HL-60 (cell line): ENCODE data around the gene BLM.

Experiments
- DNase-seq, 2 experiments: peaks; one replicate each; pipeline ENCODE4 v3.0.0-alpha.2; 2010 to 2020; ENCODE audit warnings: low read depth in 1 of 2, low spot score in 1 of 2
- H3K27ac ChIP-seq: fragments of 250-450 bp; sonication (Bioruptor Pico); replicated peaks from 2 replicates; pipeline ENCODE4 v1.5.1; 2020; ENCODE audit warnings: mild to moderate bottlenecking, moderate library complexity
- H3K27me3 ChIP-seq: fragments of 250-450 bp; sonication (Bioruptor Pico); 2 replicates; pipeline ENCODE4 v1.5.1; 2021; ENCODE audit warnings: mild to moderate bottlenecking, moderate library complexity; ENCODE audit not compliant: insufficient read depth, poor library complexity, severe bottlenecking
- H3K4me3 ChIP-seq: replicated peaks from 2 replicates; pipeline ENCODE4 v1.5.1; 2011; ENCODE audit warnings: mild to moderate bottlenecking, control low read depth, low read length; ENCODE audit not compliant: insufficient read depth
- CTCF ChIP-seq: IDR thresholded peaks from one replicate; pipeline ENCODE4 v1.5.1; 2011; ENCODE audit warnings: low read length, control low read depth, inconsistent platforms; ENCODE audit not compliant: insufficient read depth
- GABPA ChIP-seq: IDR thresholded peaks from 2 replicates; pipeline ENCODE4 v1.6.1; 2012; ENCODE audit warnings: low read depth
- POLR2AphosphoS5 ChIP-seq: IDR thresholded peaks from 2 replicates; pipeline ENCODE4 v1.6.1; 2012; ENCODE audit warnings: low read depth
- REST ChIP-seq: IDR thresholded peaks from 2 replicates; pipeline ENCODE4 v1.6.1; 2012; ENCODE audit warnings: low read depth; ENCODE audit not compliant: insufficient replicate concordance
- SPI1 ChIP-seq: IDR thresholded peaks from 2 replicates; pipeline ENCODE4 v1.6.1; 2012; ENCODE audit warnings: low read depth, mild to moderate bottlenecking, borderline replicate concordance

Gene BLM

GRCh38 chr15:90834626-90835025, 117.5 kb downstream of the BLM start:
- no peaks in the 10 kb centered on the region for H3K27me3 ChIP-seq
- DNase-seq = no peak
- no peak overlapping the region for H3K27ac ChIP-seq
- TF ChIP-seq GABPA (no peak), POLR2AphosphoS5 (no peak), SPI1 (no peak), CTCF (no peak), REST (no peak)
- H3K4me3 ChIP-seq = no peak overlapping the region

- no peak overlapping the region for H3K27ac ChIP-seq
- TF ChIP-seq CTCF = no peak
- no peak for TF ChIP-seq REST
- no peak for TF ChIP-seq SPI1
- TF ChIP-seq POLR2AphosphoS5 = no peak
- TF ChIP-seq GABPA = no peak
- H3K4me3 ChIP-seq = no peak overlapping the region
- DNase-seq = no peak
- H3K27me3 ChIP-seq = no peaks in the 10 kb centered on the region
These were observed 119.2 kb downstream of the BLM start for GRCh38 chr15:90836296-90836871.

- no peak overlapping the region for H3K4me3 ChIP-seq
- H3K27ac ChIP-seq = no peak overlapping the region
- TF ChIP-seq GABPA (no peak), SPI1 (no peak), POLR2AphosphoS5 (no peak), CTCF (no peak), REST (no peak)
- H3K27me3 ChIP-seq = no peaks in the 10 kb centered on the region
- no peak for DNase-seq
These were observed 119.9 kb downstream of the BLM start for GRCh38 chr15:90837094-90837493.
